GM12891 (cell line): ENCODE data around the gene UBLCP1.

ENCODE experiments used
- DNase-seq: peaks from one replicate; pipeline ENCODE4 v3.0.0; 2011; ENCODE audit warnings: low spot score; ENCODE audit not compliant: insufficient read length
- FAIRE-seq: peaks from 2 replicates; lab custom pipeline; 2011; peaks lifted over from hg19 to GRCh38; lab: Jason Lieb, UNC
- PAX5 ChIP-seq: IDR thresholded peaks from 2 replicates; pipeline ENCODE4 v1.6.1; 2011; ENCODE audit warnings: low read length, moderate library complexity, mild to moderate bottlenecking; ENCODE audit not compliant: insufficient read depth, severe bottlenecking
- POLR2A ChIP-seq: IDR thresholded peaks from 2 replicates; pipeline ENCODE4 v1.6.1; 2011; ENCODE audit warnings: low read depth, low read length, control low read depth
- POLR2AphosphoS5 ChIP-seq: IDR thresholded peaks from 2 replicates; pipeline ENCODE4 v1.6.1; 2011; ENCODE audit warnings: low read depth, low read length, control low read depth
- POU2F2 ChIP-seq: IDR thresholded peaks from 2 replicates; pipeline ENCODE4 v1.6.1; 2011; ENCODE audit warnings: low read depth, mild to moderate bottlenecking, control low read depth, low read length, moderate library complexity
- SPI1 ChIP-seq: IDR thresholded peaks from 2 replicates; pipeline ENCODE4 v1.6.1; 2011; ENCODE audit warnings: low read depth, low read length, control low read depth
- TAF1 ChIP-seq: IDR thresholded peaks from 2 replicates; pipeline ENCODE4 v1.6.1; 2011; ENCODE audit warnings: low read depth, low read length, control low read depth

UBLCP1 gene

GRCh38 chr5:159319832-159320231, 56.7 kb downstream of the UBLCP1 start:
- TF ChIP-seq POLR2AphosphoS5 (no peak), POU2F2 (no peak), POLR2A (no peak), PAX5 (no peak), TAF1 (no peak)
- no peak for DNase-seq
- FAIRE-seq: no peak

- FAIRE-seq: no peak
- DNase-seq: no peak
- TF ChIP-seq POU2F2: no peak
Observed at GRCh38 chr5:159322180-159322579, 59.1 kb downstream of the UBLCP1 start.

- no peak for TF ChIP-seq POLR2AphosphoS5
- no peak for TF ChIP-seq TAF1
- TF ChIP-seq POLR2A: no peak
- TF ChIP-seq POU2F2: no peak
- TF ChIP-seq PAX5: no peak
- TF ChIP-seq SPI1: no peak
- DNase-seq (no peak), FAIRE-seq (no peak)
Observed at GRCh38 chr5:159324102-159324755, 61.1 kb downstream of the UBLCP1 start.

- DNase-seq (no peak), FAIRE-seq (no peak)
- no peak for TF ChIP-seq POU2F2
- TF ChIP-seq POLR2A: no peak
- no peak for TF ChIP-seq PAX5
- TF ChIP-seq SPI1: no peak
- TF ChIP-seq POLR2AphosphoS5: no peak
- TF ChIP-seq TAF1: no peak
Observed at GRCh38 chr5:159324986-159325385, 61.9 kb downstream of the UBLCP1 start.

GRCh38 chr5:159330131-159330800, 67.2 kb downstream of the UBLCP1 start, which contains the start of gene IL12B:
Gene IL12B (minus strand): TSS chr5:159330487. CDS start chr5:159326782, 3,705 bp downstream.
- TF ChIP-seq POLR2A (no peak), POU2F2 (no peak), TAF1 (no peak), SPI1 (no peak)
- DNase-seq: no peak
- no peak for FAIRE-seq

- peak; percentile 78 for FAIRE-seq
- DNase-seq: peak; percentile 61
- no peak for TF ChIP-seq POLR2AphosphoS5
- no peak for TF ChIP-seq POLR2A
- peak; percentile 19; the same call in 1 of the 2 replicates for TF ChIP-seq SPI1
Observed at GRCh38 chr5:159331093-159331973, 68.2 kb downstream of the UBLCP1 start.

- FAIRE-seq (peak; percentile 48), DNase-seq (no peak)
- TF ChIP-seq SPI1 (peak; percentile 60; the same call in 1 of the 2 replicates), PAX5 (no peak), POU2F2 (no peak), TAF1 (no peak), POLR2AphosphoS5 (no peak), POLR2A (no peak)
Observed at GRCh38 chr5:159332800-159333544, 69.9 kb downstream of the UBLCP1 start.

GRCh38 chr5:159333545-159333925, 70.4 kb downstream of the UBLCP1 start:
- DNase-seq (no peak), FAIRE-seq (no peak)
- TF ChIP-seq PAX5 (no peak), POLR2AphosphoS5 (no peak), SPI1 (no peak), POU2F2 (no peak), TAF1 (no peak), POLR2A (no peak)
